ENCODE results near the gene PTTG2.

The PTTG2 gene

DNA sequence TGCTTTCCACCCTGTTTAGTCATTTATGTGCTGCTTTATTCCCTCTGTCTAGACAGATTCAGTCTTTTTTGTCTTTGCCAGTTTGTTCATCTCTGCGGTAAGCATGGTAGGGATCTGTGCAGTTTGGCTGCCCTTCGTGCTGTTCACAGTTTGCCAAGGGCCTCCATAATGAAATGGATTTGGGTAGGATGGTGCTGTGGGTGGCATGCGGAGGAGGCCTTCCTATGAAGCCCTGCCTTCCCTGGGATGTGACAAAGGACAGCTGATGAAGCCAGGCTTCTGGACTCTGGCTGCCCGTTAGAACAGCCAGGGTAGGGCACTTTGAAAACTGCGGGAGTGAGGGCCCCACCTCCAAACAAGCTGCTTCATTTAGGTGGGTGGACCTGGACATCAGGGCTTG is 47.4 kb downstream of the PTTG2 start:
- no peak overlapping the region for H3K4me3 ChIP-seq (ENCODE audit: low read length)
- TF ChIP-seq, protein P1, sequence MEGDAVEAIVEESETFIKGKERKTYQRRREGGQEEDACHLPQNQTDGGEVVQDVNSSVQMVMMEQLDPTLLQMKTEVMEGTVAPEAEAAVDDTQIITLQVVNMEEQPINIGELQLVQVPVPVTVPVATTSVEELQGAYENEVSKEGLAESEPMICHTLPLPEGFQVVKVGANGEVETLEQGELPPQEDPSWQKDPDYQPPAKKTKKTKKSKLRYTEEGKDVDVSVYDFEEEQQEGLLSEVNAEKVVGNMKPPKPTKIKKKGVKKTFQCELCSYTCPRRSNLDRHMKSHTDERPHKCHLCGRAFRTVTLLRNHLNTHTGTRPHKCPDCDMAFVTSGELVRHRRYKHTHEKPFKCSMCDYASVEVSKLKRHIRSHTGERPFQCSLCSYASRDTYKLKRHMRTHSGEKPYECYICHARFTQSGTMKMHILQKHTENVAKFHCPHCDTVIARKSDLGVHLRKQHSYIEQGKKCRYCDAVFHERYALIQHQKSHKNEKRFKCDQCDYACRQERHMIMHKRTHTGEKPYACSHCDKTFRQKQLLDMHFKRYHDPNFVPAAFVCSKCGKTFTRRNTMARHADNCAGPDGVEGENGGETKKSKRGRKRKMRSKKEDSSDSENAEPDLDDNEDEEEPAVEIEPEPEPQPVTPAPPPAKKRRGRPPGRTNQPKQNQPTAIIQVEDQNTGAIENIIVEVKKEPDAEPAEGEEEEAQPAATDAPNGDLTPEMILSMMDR (conservative IDR thresholded peaks at IDR 0.05; ENCODE audit: low read depth, low read length) = no peak
- DNase-seq (ENCODE audit: low read depth) = no peak

DNA sequence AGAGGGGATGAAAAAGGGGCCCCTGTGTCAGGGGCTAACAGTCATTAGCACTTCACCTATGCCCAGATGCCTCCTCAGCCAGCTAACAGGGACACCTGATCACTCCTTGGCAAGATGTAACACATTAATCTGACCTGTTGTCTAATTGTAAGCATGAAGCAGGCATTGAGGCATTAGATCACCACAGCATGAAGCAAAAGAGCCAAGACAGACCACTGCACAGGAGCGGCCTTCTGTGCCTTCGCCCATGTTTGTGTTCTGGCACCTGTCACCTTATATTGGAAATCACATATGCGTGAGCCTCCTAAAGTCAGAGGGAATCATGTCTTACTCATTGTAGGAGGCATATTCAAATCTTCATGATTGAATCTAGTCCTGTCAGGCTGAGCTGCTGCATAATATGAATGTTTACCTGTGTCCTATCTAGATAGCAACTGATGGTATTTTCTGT is 48.4 kb downstream of the PTTG2 start:
- TF ChIP-seq, protein P1 (conservative IDR thresholded peaks at IDR 0.05; ENCODE audit: low read depth, low read length) = no peak
- no peak for DNase-seq (ENCODE audit: low read depth)
- H3K4me3 ChIP-seq (ENCODE audit: low read length) = no peak overlapping the region

DNA sequence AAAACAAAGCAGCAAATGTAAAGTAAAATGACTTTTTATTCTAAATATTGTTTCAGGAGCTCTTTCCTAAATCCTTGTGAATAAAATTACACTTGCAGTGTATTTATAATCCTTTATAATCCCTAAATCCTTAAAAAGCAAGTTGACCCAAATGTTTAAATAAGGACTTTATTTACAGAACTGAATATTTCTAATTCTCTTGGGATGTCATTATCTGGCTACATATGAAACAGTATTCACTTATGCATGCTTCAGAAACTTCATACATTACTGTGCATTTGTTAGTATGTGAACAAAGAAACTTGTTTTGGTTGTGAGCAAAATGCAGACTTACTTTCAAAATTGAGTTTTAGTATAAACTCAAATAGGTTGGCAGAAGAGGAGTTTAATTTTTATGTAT is 49.2 kb downstream of the PTTG2 start:
- TF ChIP-seq, protein P1 (conservative IDR thresholded peaks at IDR 0.05; ENCODE audit: low read depth, low read length) = no peak
- H3K4me3 ChIP-seq (ENCODE audit: low read length) = no peak overlapping the region
- no peak for DNase-seq (ENCODE audit: low read depth)

DNA sequence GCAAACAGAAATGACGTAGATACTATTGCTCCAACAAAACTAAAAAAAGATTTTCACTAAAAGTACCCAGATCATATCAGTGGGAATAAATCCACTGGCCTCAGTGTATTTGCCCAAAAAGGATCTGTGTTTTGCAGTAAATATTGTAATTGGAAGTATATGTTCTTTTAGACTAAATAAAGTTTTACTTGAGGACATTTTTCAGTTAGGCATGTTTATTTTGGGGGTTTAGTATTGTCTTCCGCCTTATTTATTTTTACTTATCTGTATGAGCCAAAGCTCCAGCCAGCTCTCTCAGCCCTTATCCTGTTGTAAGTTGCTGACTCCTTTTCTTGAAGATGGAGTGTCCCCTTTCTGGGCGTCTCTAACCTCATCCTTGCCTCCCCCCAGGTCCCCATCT is 49.8 kb downstream of the PTTG2 start:
- no peak overlapping the region for H3K4me3 ChIP-seq (ENCODE audit: low read length)
- DNase-seq (ENCODE audit: low read depth) = no peak
- TF ChIP-seq, protein P1 (conservative IDR thresholded peaks at IDR 0.05; ENCODE audit: low read depth, low read length) = no peak
